ENCODE measurements around the gene TDRD9.

DNA sequence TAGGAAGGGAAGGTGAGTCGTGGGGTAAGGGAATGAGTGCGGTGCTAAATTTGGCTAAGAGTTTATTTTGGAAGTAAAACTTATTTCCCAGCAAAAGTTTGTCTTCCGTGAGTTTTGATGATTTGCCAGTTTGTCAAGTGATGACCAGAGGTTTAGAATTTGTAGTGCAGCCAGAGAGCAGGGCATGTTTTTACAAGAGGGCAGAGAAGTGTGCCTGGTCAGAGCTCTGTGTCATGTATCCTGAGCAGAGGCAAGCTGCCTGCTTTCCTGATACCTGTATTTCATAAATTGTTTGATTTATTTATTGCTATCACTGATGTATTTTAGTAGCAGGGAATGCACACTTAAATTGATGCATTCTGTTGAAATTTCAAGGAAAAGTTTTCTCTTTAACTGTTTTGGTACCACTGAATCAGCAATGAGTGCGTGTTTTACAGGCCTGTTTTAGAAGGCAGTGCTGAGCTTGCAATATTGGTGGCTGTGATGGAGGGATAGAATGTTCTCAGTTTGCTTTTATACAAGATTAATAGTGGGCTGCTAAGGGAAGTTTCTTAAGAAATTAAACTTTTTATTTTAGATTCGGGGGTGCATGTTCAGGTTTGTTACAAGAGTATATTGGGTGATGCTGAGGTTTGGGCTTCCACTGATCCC is 33.8 kb downstream of the TDRD9 start:
- TF ChIP-seq CTCF (IDR thresholded peaks at IDR 0.05 in 4 of 5, conservative IDR thresholded peaks at IDR 0.05 in 1 of 5) (no peak), POLR2A (IDR thresholded peaks at IDR 0.05) (no peak)
